K562 (cell line): ENCODE measurements around the gene DDX23. TPM values are rescaled to one million over a fixed set of nuclear protein-coding genes. Genes with fewer than 3 reads are reported as not detected.
"Not testable (repeated sequence)": the region's sequence is repeated elsewhere in the genome, so short reads cannot be mapped to it uniquely, and the experiment has no call there.

Experiments
- ATAC-seq: fragments of 200-7000 bp; cut with Tn5 transposase; 3 replicates; pipeline ENCODE4 v1.9.1; 2020; ENCODE audit warnings: moderate library complexity
- BruUV-seq: library from RNA; stranded (reverse); fragments of 400-500 nt; replicated peaks from 2 replicates; lab custom pipeline; 2021; lab: Mats Ljungman, UMichigan
- CTCF ChIA-PET: fragments of 300-600 bp; formaldehyde crosslinking; extraction: SDS; loops from one replicate; lab custom pipeline; 2021; ENCODE audit warnings: low intra/inter-chr PET ratio; lab: Yijun Ruan, JAX
- POLR2A ChIA-PET: fragments of 300-600, 350-650 bp; sonication (Branson Sonifier 250); formaldehyde crosslinking; extraction: SDS; loops from one replicate; lab custom pipeline; 2021; ENCODE audit warnings: antibody characterized with exemption, inconsistent platforms; lab: Yijun Ruan, JAX
- DNase-seq, 4 experiments: peaks; one replicate each; pipeline versions ENCODE4 v3.0.0 to v3.0.0-alpha.2; 2011 to 2018; ENCODE audit warnings: low spot score in 3 of 4, mixed read lengths in 3 of 4; ENCODE audit errors: extremely low read depth in 1 of 4
- FAIRE-seq: peaks from 2 replicates; lab custom pipeline; 2011; peaks lifted over from hg19 to GRCh38; lab: Jason Lieb, UNC
- H2AFZ ChIP-seq: 2 replicates; pipeline ENCODE4 v1.6.0; 2011; ENCODE audit warnings: low read depth, low read length, control low read depth, inconsistent platforms
- H3K27ac ChIP-seq: fragments of 200-600 bp; 3 replicates; pipeline ENCODE4 v1.8.0; 2011; ENCODE audit warnings: low read depth, mild to moderate bottlenecking, control low read depth, inconsistent platforms, low read length, moderate library complexity, mixed read lengths; ENCODE audit errors: extremely low read depth
- H3K27me3 ChIP-seq, 2 experiments: fragments of 300-600 bp in 1 of 2; 2 replicates in 1 of 2; 3 replicates in 1 of 2; pipeline versions ENCODE4 v1.6.0 to v1.8.0; 2011; ENCODE audit warnings: inconsistent platforms in 2 of 2, low read length in 2 of 2, mild to moderate bottlenecking in 1 of 2, mixed read lengths in 1 of 2, moderate library complexity in 1 of 2; ENCODE audit not compliant: control insufficient read depth in 2 of 2, insufficient read depth in 2 of 2
- H3K36me3 ChIP-seq: fragments of 300-600 bp; 3 replicates; pipeline ENCODE4 v1.8.0; 2011; ENCODE audit warnings: mild to moderate bottlenecking, low read length, inconsistent platforms; ENCODE audit not compliant: control insufficient read depth, insufficient read depth
- H3K4me1 ChIP-seq, 2 experiments: fragments of 200-600 bp in 1 of 2; replicated peaks in 1 of 2; 2 replicates in 1 of 2; 3 replicates in 1 of 2; pipeline versions ENCODE4 v1.5.1 to v1.8.0; 2011; ENCODE audit warnings: inconsistent platforms in 2 of 2, low read length in 2 of 2, mild to moderate bottlenecking in 1 of 2, mixed read lengths in 1 of 2, moderate library complexity in 1 of 2; ENCODE audit not compliant: control insufficient read depth in 2 of 2, insufficient read depth in 2 of 2
- H3K4me2 ChIP-seq: 2 replicates; pipeline ENCODE4 v1.6.1; 2011; ENCODE audit warnings: low read length, control low read depth, inconsistent platforms, mixed read lengths; ENCODE audit not compliant: insufficient read depth
- H3K4me3 ChIP-seq: fragments of 200-600 bp; sonication (generic), shearing (Covaris generic); 2 replicates; pipeline ENCODE4 v1.5.1; 2016; ENCODE audit warnings: control low read depth, inconsistent platforms
- H3K79me2 ChIP-seq: fragments of 200-600 bp; 3 replicates; pipeline ENCODE4 v1.8.0; 2011; ENCODE audit warnings: low read length, inconsistent platforms; ENCODE audit not compliant: control insufficient read depth, insufficient read depth
- H3K9ac ChIP-seq, 2 experiments: 2 replicates each; pipeline versions ENCODE4 v1.6.0 to v1.6.1; 2011; ENCODE audit warnings: low read depth in 2 of 2, low read length in 2 of 2, control low read depth in 1 of 2, inconsistent platforms in 1 of 2, mild to moderate bottlenecking in 1 of 2, mixed read lengths in 1 of 2; ENCODE audit not compliant: insufficient read depth in 1 of 2
- H3K9me1 ChIP-seq: one replicate; pipeline ENCODE4 v1.6.0; 2011; ENCODE audit warnings: inconsistent platforms, mild to moderate bottlenecking, low read length, moderate library complexity; ENCODE audit not compliant: control insufficient read depth, insufficient read depth
- H3K9me3 ChIP-seq: replicated peaks from 2 replicates; pipeline ENCODE4 v1.5.1; 2011; ENCODE audit warnings: low read depth, low read length, inconsistent platforms; ENCODE audit not compliant: control insufficient read depth, insufficient read depth
- H4K20me1 ChIP-seq: replicated peaks from 2 replicates; pipeline ENCODE4 v1.6.1; 2011; ENCODE audit warnings: low read length, inconsistent platforms, mixed read lengths; ENCODE audit not compliant: control insufficient read depth, insufficient read depth
- GABPB1 ChIP-seq: sonication (generic); formaldehyde crosslinking; IDR thresholded peaks from 2 replicates; pipeline ENCODE4 v1.8.0; 2022; ENCODE audit warnings: mild to moderate bottlenecking, missing genetic modification reagents
- MAFF ChIP-seq: IDR thresholded peaks from 2 replicates; pipeline ENCODE4 v1.6.1; 2012; ENCODE audit warnings: low read length, improper control_type of control experiment
- PRMT5 ChIP-seq: sonication (generic); formaldehyde crosslinking; IDR thresholded peaks from 2 replicates; pipeline ENCODE4 v1.5.0; 2020; ENCODE audit warnings: missing genetic modification reagents
- TAF9B ChIP-seq: fragments of 450-650 bp; IDR thresholded peaks from 2 replicates; pipeline ENCODE4 v1.6.1; 2018; ENCODE audit warnings: mild to moderate bottlenecking; ENCODE audit not compliant: partially characterized antibody
- U2AF2 ChIP-seq: fragments of 200-400 bp; formaldehyde crosslinking; optimal IDR thresholded peaks from 2 replicates; pipeline ENCODE3; 2017; ENCODE audit warnings: low read depth, mild to moderate bottlenecking, low read length
- ZBTB12 ChIP-seq: fragments of 250-450 bp; sonication (Bioruptor Pico); IDR thresholded peaks from 2 replicates; pipeline ENCODE4 v1.4.0; 2020
- ZNF121 ChIP-seq: sonication (generic); formaldehyde crosslinking; conservative IDR thresholded peaks from 2 replicates; pipeline ENCODE4 v1.8.0; 2022; ENCODE audit warnings: missing genetic modification reagents
- ZNF507 ChIP-seq: conservative IDR thresholded peaks from 2 replicates; pipeline ENCODE4 v1.6.1; 2017; ENCODE audit warnings: missing genetic modification characterization, missing compliant biosample characterization
- WGBS: fragments of 100-300 bp; shearing (Covaris generic); methylation state at CpG from one replicate; pipeline ENCODE4 v1.1.6; 2016; ENCODE audit warnings: low coverage, mixed read lengths; ENCODE audit not compliant: insufficient coverage; ENCODE audit errors: missing lambda C conversion rate; 5-methylcytosine and 5-hydroxymethylcytosine counted together
- in situ Hi-C: fragments of 300-500 bp; cut with MboI; formaldehyde crosslinking; loops from 4 replicates; pipeline ENCODE4 v1.15.0; 2018; ENCODE audit warnings: inconsistent platforms, mixed read lengths
- intact Hi-C: fragments of 100-400 bp; cut with micrococcal nuclease; formaldehyde crosslinking; loops from 2 replicates; pipeline ENCODE4 v1.14.2; 2022
- polyA plus RNA-seq, 8 experiments: library from polyadenylated mRNA; depleted of rRNA in 4 of 8; stranded (reverse) in 5 of 8; unstranded in 3 of 8; fragments of >200 nt; fragmentation: Nextera tagmentation in 2 of 8; fragmentation: Illumina TruSeq in 1 of 8; extraction: Ambion mirVana in 2 of 8; extraction: Trizol in 1 of 8; gene quantifications; 2 replicates each; pipeline versions ENCODE4 v1.2.1 to v1.2.3, GENCODE V29; 2011 to 2014; ENCODE audit warnings: inconsistent platforms in 1 of 8, missing spikeins in 1 of 8
- total RNA-seq, 7 experiments: library from RNA; depleted of rRNA in 6 of 7; stranded (reverse); fragments of >200 nt in 6 of 7; fragmentation: Illumina TruSeq in 2 of 7; extraction: Trizol in 2 of 7; gene quantifications; 2 replicates each; pipeline versions ENCODE4 v1.2.1 to v1.2.3, GENCODE V29; 2011 to 2021; ENCODE audit warnings: low replicate concordance in 1 of 7

Gene DDX23
- total and polyA plus RNA-seq, 9 of the 15 experiments (the other 6 are each of a cell fraction or from before 2014, with no cell fraction given): 32.4 to 138 (median 104) TPM

GRCh38 chr12:48856379-48856778, 4.4 kb upstream of the DDX23 start:
- no peak for DNase-seq
- WGBS: 6% methylated on average over 2 of the region's 2 CpGs
- Histone ChIP-seq H3K9me3 (no peaks in the 10 kb centered on the region), H2AFZ (no peak overlapping the region), H4K20me1 (no peaks in the 10 kb centered on the region), H3K9ac (no peak overlapping the region), H3K9me1 (no peaks in the 10 kb centered on the region), H3K79me2 (peaks cover 14% of the 10 kb centered on the region), H3K36me3 (no peaks in the 10 kb centered on the region), H3K4me1 (peaks cover 0 to 3% of the 10 kb centered on the region in 2 experiments; a peak in 3 of 5 replicates), H3K27ac (no peak overlapping the region), H3K4me2 (no peak overlapping the region), H3K27me3 (peaks cover 3 to 12% of the 10 kb centered on the region in 2 experiments; a peak in 2 of 5 replicates), H3K4me3 (no peak overlapping the region)
- intact Hi-C loops: no loop called here
- ChIA-PET CTCF (no interaction called here), POLR2A (interaction anchor here (0.7 to 1.9 kb wide), 4 partner anchors 9 to 33 kb away, joined by 3 to 8 read pairs (median 3); partner anchors contain the start of gene RND1)
- in situ Hi-C loops: no loop called here
- ATAC-seq: no peak
- no peak for TF ChIP-seq U2AF2
- TF ChIP-seq MAFF: no peak
- no peak for TF ChIP-seq GABPB1
- TF ChIP-seq ZNF121 (CRISPR knock-in tag): no peak
- TF ChIP-seq TAF9B: no peak
- TF ChIP-seq ZNF507: no peak
- no peak for TF ChIP-seq PRMT5 (CRISPR knock-in tag)
- TF ChIP-seq ZBTB12: no peak
- BruUV-seq: no TSS peak
- FAIRE-seq: no peak

- H3K9me3 ChIP-seq, DNase-seq, H3K9ac ChIP-seq, ATAC-seq, in situ Hi-C loops, H3K27ac ChIP-seq, intact Hi-C loops, BruUV-seq, FAIRE-seq, H2AFZ ChIP-seq, H3K27me3 ChIP-seq, H3K4me2 ChIP-seq, H3K9me1 ChIP-seq, H4K20me1 ChIP-seq, H3K4me3 ChIP-seq: not testable (repeated sequence)
- Histone ChIP-seq H3K4me1 (peaks cover 6 to 12% of the 10 kb centered on the region in 2 experiments; a peak in 4 of 5 replicates), H3K79me2 (peaks cover 29% of the 10 kb centered on the region), H3K36me3 (peaks cover 10% of the 10 kb centered on the region)
- CTCF ChIA-PET: interaction anchor here (3.4 kb wide), 1 partner anchor 82 kb away, joined by 29 read pairs; no protein-coding TSS in a partner anchor
- 40% methylated on average over 10 of the region's 10 CpGs for WGBS
- POLR2A ChIA-PET: interaction anchor here (1.5 to 1.9 kb wide), 2 partner anchors 11 to 28 kb away, joined by 3 to 8 read pairs; partner anchors contain the start of gene RND1
Measured at GRCh38 chr12:48854932-48855331, 3.0 kb upstream of the DDX23 start.
